Raji (cell line): Measurements from ENCODE around the gene OMA1.

ENCODE experiments used
- POLR2A ChIP-seq: IDR thresholded peaks from 2 replicates; pipeline ENCODE4 v1.6.1; 2011; ENCODE audit warnings: low read depth, low read length, control low read depth; ENCODE audit not compliant: insufficient read depth

The OMA1 gene

GRCh38 chr1:58497499-58497898 lies 49.0 kb downstream of the OMA1 start:
- TF ChIP-seq POLR2A = no peak

DNA sequence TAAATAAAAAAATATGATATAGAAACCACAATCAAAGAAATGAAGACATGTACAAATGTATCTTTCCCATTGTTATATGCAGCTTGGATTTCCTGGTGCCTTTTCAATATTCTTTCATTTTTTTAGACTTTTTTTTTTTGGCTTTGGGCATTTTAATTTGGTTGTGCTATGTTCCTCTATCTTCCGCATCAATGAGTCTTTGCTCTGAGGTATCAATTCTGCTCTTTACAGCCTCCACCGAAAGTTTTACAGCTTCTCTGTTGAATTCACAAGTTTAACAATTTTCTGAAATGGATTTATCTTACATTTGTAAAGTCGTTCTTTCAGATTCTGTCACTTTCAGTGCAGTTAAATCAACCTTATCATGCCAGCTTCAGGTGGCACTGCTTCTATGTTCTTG lies 50.5 kb downstream of the OMA1 start:
- no peak for TF ChIP-seq POLR2A

- TF ChIP-seq POLR2A = no peak
Measured at GRCh38 chr1:58487002-58487401, 59.5 kb downstream of the OMA1 start.

- no peak for TF ChIP-seq POLR2A
Measured at GRCh38 chr1:58481962-58482361, 64.6 kb downstream of the OMA1 start.

- no peak for TF ChIP-seq POLR2A
Measured at GRCh38 chr1:58480191-58480590, 66.3 kb downstream of the OMA1 start.

- TF ChIP-seq POLR2A = no peak
Measured at GRCh38 chr1:58477390-58477789, 69.1 kb downstream of the OMA1 start.

- TF ChIP-seq POLR2A = no peak
Measured at GRCh38 chr1:58476179-58476578, 70.3 kb downstream of the OMA1 start.

DNA sequence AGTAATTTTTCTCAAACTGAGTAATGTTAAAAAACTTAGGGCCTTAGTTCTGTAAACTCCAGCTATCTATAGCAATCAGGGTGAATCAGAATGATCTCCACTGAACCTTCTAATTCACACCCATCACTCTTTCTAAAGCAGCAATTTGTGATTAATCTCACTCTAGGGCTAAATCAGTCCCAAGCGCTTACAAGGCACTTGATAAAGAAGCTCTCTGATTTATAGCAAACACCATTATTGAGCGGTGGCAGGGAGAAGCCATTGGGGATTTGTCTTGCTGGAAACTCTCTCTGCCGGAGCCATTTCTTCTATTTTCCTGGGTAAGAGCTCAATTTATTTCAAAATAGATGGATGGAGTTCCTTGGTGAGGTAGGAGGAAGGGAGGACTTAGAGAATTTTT lies 77.0 kb downstream of the OMA1 start:
- no peak for TF ChIP-seq POLR2A

GRCh38 chr1:58469016-58469415 lies 77.5 kb downstream of the OMA1 start:
- TF ChIP-seq POLR2A = no peak

GRCh38 chr1:58468612-58469011 lies 77.9 kb downstream of the OMA1 start:
- TF ChIP-seq POLR2A = no peak

- no peak for TF ChIP-seq POLR2A
Measured at GRCh38 chr1:58466630-58467241, 79.8 kb downstream of the OMA1 start.

- no peak for TF ChIP-seq POLR2A
Measured at GRCh38 chr1:58465825-58466629, 80.5 kb downstream of the OMA1 start.

DNA sequence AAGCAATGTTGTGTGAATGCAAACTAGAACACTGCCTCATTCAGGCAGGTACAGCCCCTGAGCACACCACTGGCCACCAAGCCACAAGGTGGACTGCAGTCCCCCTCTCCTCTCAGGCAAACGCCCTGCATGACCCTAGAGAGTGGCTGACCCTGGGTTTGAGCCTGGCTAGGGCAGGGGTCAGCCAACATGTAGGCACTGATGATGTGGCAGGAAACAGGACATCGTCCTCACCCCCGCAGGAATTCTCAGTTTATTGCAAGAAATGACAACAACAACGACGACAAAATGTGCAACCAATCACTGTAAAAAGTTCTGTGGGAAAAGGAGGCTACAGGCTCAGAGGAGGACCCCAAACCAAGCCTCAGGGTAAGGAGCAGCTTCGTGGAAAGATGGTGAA lies 81.3 kb downstream of the OMA1 start:
- no peak for TF ChIP-seq POLR2A

DNA sequence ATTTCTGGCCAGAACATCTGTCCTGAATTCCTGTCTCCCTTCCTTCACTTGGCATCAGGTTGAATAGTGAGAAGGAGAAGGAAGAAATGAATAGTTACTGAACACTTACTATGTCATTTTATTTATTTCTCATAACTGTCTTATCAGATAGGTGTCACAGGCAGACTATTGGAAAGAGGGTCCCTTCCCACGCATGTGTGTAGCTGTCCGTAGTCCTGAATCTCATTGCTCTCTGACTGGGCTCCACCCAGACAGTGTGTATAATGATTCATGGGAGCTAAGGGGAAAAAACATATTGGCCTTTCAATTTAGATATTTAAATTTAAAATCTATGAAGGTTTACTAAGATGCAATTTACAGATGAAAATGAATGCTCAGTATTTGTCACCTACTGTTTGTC lies 86.1 kb downstream of the OMA1 start:
- no peak for TF ChIP-seq POLR2A

- no peak for TF ChIP-seq POLR2A
Measured at GRCh38 chr1:58459911-58460310, 86.6 kb downstream of the OMA1 start.

DNA sequence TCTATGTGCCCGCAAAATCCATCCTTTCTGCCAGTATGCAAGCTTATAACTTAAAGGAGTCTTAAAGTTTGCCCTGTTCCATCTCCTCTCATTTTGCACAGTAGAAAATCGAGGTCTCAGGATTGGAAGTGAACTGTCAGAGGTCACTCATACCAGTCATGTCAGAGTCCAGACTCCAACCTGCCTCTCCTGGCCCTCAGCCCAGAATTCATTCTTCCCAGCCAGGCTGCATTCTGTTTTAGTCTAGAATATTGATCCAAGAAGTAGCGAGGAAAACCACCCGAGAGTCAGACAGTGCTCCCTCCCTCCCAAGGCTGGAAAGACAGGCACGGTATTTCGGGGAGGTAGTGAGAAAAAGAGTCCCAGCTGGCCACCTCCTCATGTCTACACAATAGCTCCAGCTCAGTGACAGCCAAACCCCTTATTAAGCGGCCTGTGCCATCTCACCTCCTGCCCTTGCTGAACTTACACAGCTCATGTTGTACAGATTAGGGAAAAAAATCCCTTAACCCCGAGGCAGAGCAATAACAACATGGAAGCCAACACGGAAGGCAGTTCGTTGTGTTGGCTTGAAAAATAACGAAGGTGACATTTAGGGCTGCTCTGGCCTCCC lies 89.4 kb downstream of the OMA1 start:
- TF ChIP-seq POLR2A = no peak

GRCh38 chr1:58456470-58456869 lies 90.1 kb downstream of the OMA1 start:
- no peak for TF ChIP-seq POLR2A

DNA sequence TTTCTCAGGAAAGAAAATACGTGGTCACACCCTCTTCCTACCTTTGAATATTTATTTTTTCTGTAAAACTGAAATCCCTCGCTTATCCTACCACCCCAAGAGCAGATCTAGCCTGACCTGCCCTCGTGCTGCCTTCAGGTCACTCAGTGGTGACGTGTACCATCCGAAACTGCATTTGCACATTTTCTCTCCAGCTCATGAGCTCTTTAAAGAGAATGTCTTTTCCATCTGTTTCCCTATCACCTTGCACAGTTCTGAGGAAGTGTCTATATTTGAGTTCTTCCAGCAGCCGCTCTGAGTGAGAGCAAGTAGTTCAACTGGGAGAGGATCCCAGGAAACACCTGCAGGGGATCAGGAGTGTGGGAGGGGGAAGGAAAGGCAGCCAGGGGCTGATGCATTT lies 91.7 kb downstream of the OMA1 start:
- no peak for TF ChIP-seq POLR2A
